D721Med (cell line): ENCODE measurements around the gene SPAG8.
A peak's percentile ranks its signal among the peaks of the same experiment; 100 is the strongest.

Experiments used
- DNase-seq: peaks from one replicate; pipeline ENCODE4 v3.0.0; 2011; ENCODE audit warnings: low spot score; ENCODE audit not compliant: insufficient read length
- FAIRE-seq: peaks from 2 replicates; lab custom pipeline; 2011; peaks lifted over from hg19 to GRCh38; lab: Jason Lieb, UNC
- CTCF ChIP-seq: IDR thresholded peaks from 2 replicates; pipeline ENCODE4 v1.5.1; 2012; ENCODE audit warnings: mild to moderate bottlenecking, control low read depth; ENCODE audit not compliant: insufficient read depth; ENCODE audit errors: missing control alignments

Gene SPAG8

GRCh38 chr9:35829084-35829763, 17.2 kb upstream of the SPAG8 start, which contains the start of gene TMEM8B:
TSS of gene TMEM8B (plus strand) at chr9:35829228. CDS start at chr9:35829448, 220 bp downstream.
- FAIRE-seq (no peak), DNase-seq (peak; percentile 99)
- TF ChIP-seq CTCF = no peak

- no peak for TF ChIP-seq CTCF
- FAIRE-seq = no peak
- no peak for DNase-seq
Measured at GRCh38 chr9:35828716-35829083, 16.6 kb upstream of the SPAG8 start, which contains the start of gene FAM221B. TSS of gene FAM221B (minus strand) at chr9:35828732. CDS start at chr9:35826161, 2,571 bp downstream.

GRCh38 chr9:35827486-35827885, 15.4 kb upstream of the SPAG8 start:
- no peak for TF ChIP-seq CTCF
- no peak for FAIRE-seq
- no peak for DNase-seq

GRCh38 chr9:35826071-35826701, 14.1 kb upstream of the SPAG8 start:
- DNase-seq (no peak), FAIRE-seq (no peak)
- TF ChIP-seq CTCF = peak; percentile 40

GRCh38 chr9:35822926-35823325, 10.9 kb upstream of the SPAG8 start:
- no peak for FAIRE-seq
- no peak for TF ChIP-seq CTCF
- no peak for DNase-seq

GRCh38 chr9:35820076-35820475, 8.0 kb upstream of the SPAG8 start:
- TF ChIP-seq CTCF = no peak
- no peak for FAIRE-seq
- no peak for DNase-seq

GRCh38 chr9:35818341-35818740, 6.3 kb upstream of the SPAG8 start:
- no peak for TF ChIP-seq CTCF
- FAIRE-seq = no peak
- DNase-seq = no peak
